SU-DHL-6 (cell line): ENCODE data around the gene SERPINA5.
"Not testable (repeated sequence)": the region's sequence is repeated elsewhere in the genome, so short reads cannot be mapped to it uniquely, and the experiment has no call there.

Experiments
- H2AFZ ChIP-seq: fragments of 200-600 bp; sonication (generic); 2 replicates; pipeline ENCODE4 v1.6.1; 2014; ENCODE audit warnings: low read depth, mild to moderate bottlenecking, moderate library complexity, mixed read lengths, antibody characterized with exemption, low read length; ENCODE audit not compliant: severe bottlenecking
- H3F3A ChIP-seq: fragments of 200-600 bp; shearing (Covaris generic); 2 replicates; pipeline ENCODE4 v1.6.0; 2016; ENCODE audit warnings: antibody characterized with exemption, mild to moderate bottlenecking; ENCODE audit not compliant: insufficient read depth
- H3K27ac ChIP-seq: fragments of 200-600 bp; sonication (generic); 2 replicates; pipeline ENCODE4 v1.5.1; 2016; ENCODE audit warnings: low read depth, mild to moderate bottlenecking, low read length, moderate library complexity, mixed read lengths
- H3K27me3 ChIP-seq: fragments of 200-600 bp; sonication (generic), shearing (Covaris generic); 2 replicates; pipeline ENCODE4 v1.6.0; 2014; ENCODE audit warnings: mild to moderate bottlenecking, low read length
- H3K36me3 ChIP-seq: fragments of 200-600 bp; sonication (generic); 2 replicates; pipeline ENCODE4 v1.6.1; 2014; ENCODE audit warnings: mild to moderate bottlenecking, low read length, mixed read lengths
- H3K4me2 ChIP-seq: fragments of 300-600, 200-600 bp; shearing (Covaris generic), sonication (generic); 2 replicates; pipeline ENCODE4 v1.6.0; 2014; ENCODE audit warnings: low read length, low read depth, mild to moderate bottlenecking; ENCODE audit not compliant: poor library complexity, severe bottlenecking
- H3K4me3 ChIP-seq: fragments of 200-600 bp; sonication (generic); 2 replicates; pipeline ENCODE4 v1.5.1; 2014; ENCODE audit warnings: antibody characterized with exemption, low read length, mild to moderate bottlenecking, mixed read lengths; ENCODE audit not compliant: insufficient read depth, poor library complexity, severe bottlenecking
- H3K79me2 ChIP-seq: fragments of 200-600 bp; sonication (generic); 2 replicates; pipeline ENCODE4 v1.6.1; 2014; ENCODE audit warnings: mild to moderate bottlenecking, low read length, moderate library complexity; ENCODE audit not compliant: insufficient read depth
- H3K9ac ChIP-seq: fragments of 200-600 bp; sonication (generic); 2 replicates; pipeline ENCODE4 v1.7.0; 2014; ENCODE audit warnings: mild to moderate bottlenecking, low read length
- H3K9me2 ChIP-seq: fragments of 200-600 bp; sonication (generic); replicated peaks from 2 replicates; pipeline ENCODE4 v1.6.1; 2014; ENCODE audit warnings: low read length; ENCODE audit not compliant: insufficient read depth
- H3K9me3 ChIP-seq: fragments of 200-600 bp; sonication (generic); 2 replicates; pipeline ENCODE4 v1.6.1; 2014; ENCODE audit warnings: low read length, mixed read lengths; ENCODE audit not compliant: insufficient read depth
- H4K20me1 ChIP-seq: fragments of 200-600 bp; sonication (generic); 2 replicates; pipeline ENCODE4 v1.6.1; 2014; ENCODE audit warnings: low read depth, mild to moderate bottlenecking, antibody characterized with exemption, low read length, moderate library complexity, mixed read lengths
- EZH2phosphoT487 ChIP-seq: fragments of 200-600 bp; sonication (generic), shearing (Covaris generic); conservative IDR thresholded peaks from 2 replicates; pipeline ENCODE4 v1.6.1; 2018; ENCODE audit warnings: mild to moderate bottlenecking, antibody characterized with exemption, low read length, moderate library complexity, mixed read lengths
- TF ChIP-seq, protein P1 (sequence below): fragments of 200-600 bp; sonication (generic); IDR thresholded peaks from one replicate; pipeline ENCODE4 v1.5.1; 2017; ENCODE audit warnings: antibody characterized with exemption, mild to moderate bottlenecking, low read length, moderate library complexity; ENCODE audit not compliant: insufficient read depth, poor library complexity, severe bottlenecking

SERPINA5 gene

DNA sequence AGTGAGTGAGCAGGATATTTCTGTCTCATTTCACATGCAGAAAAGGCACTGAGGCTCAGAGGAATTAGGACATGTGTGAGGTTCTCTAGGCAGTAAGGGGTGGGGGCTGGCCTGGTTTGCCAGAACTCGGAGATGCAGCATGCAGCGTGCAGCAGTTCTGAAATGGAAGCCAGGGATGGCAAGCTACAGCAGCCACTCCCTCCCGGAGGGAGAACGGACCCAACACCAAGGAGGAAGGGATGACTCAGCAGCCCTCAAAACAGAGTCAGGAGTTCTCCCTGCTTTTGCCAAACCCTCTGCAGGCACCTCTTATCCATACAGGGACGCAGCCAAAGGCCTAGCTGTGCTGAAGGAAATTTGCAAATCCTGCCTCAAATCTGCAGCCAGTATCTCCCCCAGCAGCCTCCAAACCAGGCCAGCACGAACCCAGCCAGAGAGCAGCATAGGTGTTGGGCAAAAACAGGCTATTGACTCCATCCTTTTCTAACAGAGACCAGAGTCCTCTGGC lies 20.7 kb downstream of the SERPINA5 start:
- Histone ChIP-seq H3K9me3 (no peaks in the 10 kb centered on the region), H3K36me3 (no peaks in the 10 kb centered on the region), H4K20me1 (no peaks in the 10 kb centered on the region), H3F3A (no peaks in the 10 kb centered on the region), H3K9me2 (no peaks in the 10 kb centered on the region), H3K4me3 (no peak overlapping the region), H3K4me2 (no peak overlapping the region), H3K27ac (no peak overlapping the region), H3K27me3 (0 out of 2 replicates have a peak, but pooled peaks cover 3% of the 10 kb centered on the region), H3K79me2 (no peaks in the 10 kb centered on the region), H3K9ac (no peak overlapping the region), H2AFZ (no peak overlapping the region)
- TF ChIP-seq EZH2phosphoT487 = no peak
- TF ChIP-seq, protein P1, sequence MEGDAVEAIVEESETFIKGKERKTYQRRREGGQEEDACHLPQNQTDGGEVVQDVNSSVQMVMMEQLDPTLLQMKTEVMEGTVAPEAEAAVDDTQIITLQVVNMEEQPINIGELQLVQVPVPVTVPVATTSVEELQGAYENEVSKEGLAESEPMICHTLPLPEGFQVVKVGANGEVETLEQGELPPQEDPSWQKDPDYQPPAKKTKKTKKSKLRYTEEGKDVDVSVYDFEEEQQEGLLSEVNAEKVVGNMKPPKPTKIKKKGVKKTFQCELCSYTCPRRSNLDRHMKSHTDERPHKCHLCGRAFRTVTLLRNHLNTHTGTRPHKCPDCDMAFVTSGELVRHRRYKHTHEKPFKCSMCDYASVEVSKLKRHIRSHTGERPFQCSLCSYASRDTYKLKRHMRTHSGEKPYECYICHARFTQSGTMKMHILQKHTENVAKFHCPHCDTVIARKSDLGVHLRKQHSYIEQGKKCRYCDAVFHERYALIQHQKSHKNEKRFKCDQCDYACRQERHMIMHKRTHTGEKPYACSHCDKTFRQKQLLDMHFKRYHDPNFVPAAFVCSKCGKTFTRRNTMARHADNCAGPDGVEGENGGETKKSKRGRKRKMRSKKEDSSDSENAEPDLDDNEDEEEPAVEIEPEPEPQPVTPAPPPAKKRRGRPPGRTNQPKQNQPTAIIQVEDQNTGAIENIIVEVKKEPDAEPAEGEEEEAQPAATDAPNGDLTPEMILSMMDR = no peak

DNA sequence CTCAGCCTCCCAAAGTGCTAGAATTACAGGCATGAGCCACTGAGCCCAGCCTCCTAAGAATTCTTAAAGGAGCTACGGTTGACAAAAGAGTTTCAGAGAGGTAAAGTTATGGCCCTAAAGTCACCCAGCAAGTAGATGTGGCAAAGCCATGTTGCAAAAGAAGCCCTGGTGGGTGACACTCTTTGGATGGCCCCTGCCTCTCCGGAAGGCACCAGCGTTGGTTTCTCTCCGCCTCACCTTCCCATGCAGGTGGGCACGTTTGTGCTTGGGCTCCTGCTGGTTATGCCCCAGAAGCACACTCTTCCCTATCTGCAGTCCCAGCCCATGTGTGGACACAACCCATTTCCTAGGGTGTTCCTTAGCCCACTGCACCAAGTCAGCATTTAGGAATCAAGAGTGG lies 21.5 kb downstream of the SERPINA5 start:
- H3K27ac ChIP-seq = no peak overlapping the region
- no peak overlapping the region for H2AFZ ChIP-seq
- no peaks in the 10 kb centered on the region for H3K79me2 ChIP-seq
- 0 out of 2 replicates have a peak, but pooled peaks cover 4% of the 10 kb centered on the region for H3K27me3 ChIP-seq
- no peak for TF ChIP-seq EZH2phosphoT487
- TF ChIP-seq, protein P1 = no peak
- H3K4me2 ChIP-seq = no peak overlapping the region
- no peaks in the 10 kb centered on the region for H3F3A ChIP-seq
- no peaks in the 10 kb centered on the region for H3K36me3 ChIP-seq
- H3K9ac ChIP-seq = no peak overlapping the region
- no peaks in the 10 kb centered on the region for H4K20me1 ChIP-seq
- H3K4me3 ChIP-seq = no peak overlapping the region
- no peaks in the 10 kb centered on the region for H3K9me3 ChIP-seq
- H3K9me2 ChIP-seq = no peaks in the 10 kb centered on the region

DNA sequence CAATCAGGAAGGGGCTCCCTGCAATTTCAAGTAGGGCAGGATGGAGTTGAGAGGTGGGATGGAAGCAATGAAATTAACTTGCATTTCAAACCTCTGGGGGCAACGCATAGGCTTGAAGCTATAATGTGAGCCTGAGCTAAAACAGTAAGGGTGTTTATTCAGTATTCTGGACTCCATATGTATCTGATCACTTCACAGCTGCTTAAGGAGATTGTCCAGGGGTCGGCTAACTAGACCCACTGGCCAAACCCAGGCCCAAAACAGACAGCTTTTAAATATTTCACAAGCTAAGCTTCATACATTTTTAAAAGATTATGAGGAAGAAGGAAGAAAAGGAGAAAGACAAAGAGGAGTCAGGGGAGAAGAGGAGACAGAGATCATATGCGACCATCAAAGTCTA lies 24.1 kb downstream of the SERPINA5 start:
- H3K27ac ChIP-seq = no peak overlapping the region
- H3K9me2 ChIP-seq = no peaks in the 10 kb centered on the region
- H3K9me3 ChIP-seq = no peaks in the 10 kb centered on the region
- H3F3A ChIP-seq = no peaks in the 10 kb centered on the region
- no peak overlapping the region for H2AFZ ChIP-seq
- H3K36me3 ChIP-seq = no peaks in the 10 kb centered on the region
- H3K79me2 ChIP-seq = no peaks in the 10 kb centered on the region
- H3K4me2 ChIP-seq = no peak overlapping the region
- no peaks in the 10 kb centered on the region for H4K20me1 ChIP-seq
- 0 out of 2 replicates have a peak, but pooled peaks cover 4% of the 10 kb centered on the region for H3K27me3 ChIP-seq
- TF ChIP-seq, protein P1 = no peak
- TF ChIP-seq EZH2phosphoT487 = no peak
- H3K4me3 ChIP-seq = no peak overlapping the region
- H3K9ac ChIP-seq = no peak overlapping the region

DNA sequence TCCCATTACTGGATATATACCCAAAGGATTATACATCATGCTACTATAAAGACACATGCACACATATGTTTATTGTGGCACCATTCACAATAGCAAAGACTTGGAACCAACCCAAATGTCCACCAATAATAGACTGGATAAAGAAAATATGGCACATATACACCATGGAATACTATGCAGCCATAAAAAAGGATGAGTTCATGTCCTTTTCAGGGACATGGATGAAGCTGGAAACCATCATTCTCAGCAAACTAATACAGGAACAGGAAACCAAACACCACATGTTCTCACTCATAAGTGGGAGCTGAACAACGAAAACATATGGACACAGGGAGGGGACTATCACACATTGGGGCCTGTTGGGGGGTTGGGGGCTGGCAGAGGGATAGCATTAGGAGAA lies 27.7 kb downstream of the SERPINA5 start:
- H3K9me3 ChIP-seq, H3K27ac ChIP-seq, H2AFZ ChIP-seq, H4K20me1 ChIP-seq, H3K9ac ChIP-seq, H3K27me3 ChIP-seq, H3K36me3 ChIP-seq, H3K9me2 ChIP-seq, H3K4me2 ChIP-seq, H3F3A ChIP-seq, H3K4me3 ChIP-seq, H3K79me2 ChIP-seq: not testable (repeated sequence)
